GM12878 (cell line): ENCODE measurements around the gene NTF3.

Experiments used
- ATF7 ChIP-seq: fragments of 450-650 bp; IDR thresholded peaks from 2 replicates; pipeline ENCODE4 v1.6.1; 2016; ENCODE audit warnings: low read depth, mild to moderate bottlenecking
- CBFB ChIP-seq: IDR thresholded peaks from 2 replicates; pipeline ENCODE4 v1.6.1; 2016; ENCODE audit warnings: antibody characterized with exemption, low read depth
- EZH2 ChIP-seq: IDR thresholded peaks from 2 replicates; pipeline ENCODE4 v1.6.1; 2012; ENCODE audit warnings: low read depth, mild to moderate bottlenecking, control low read depth, inconsistent platforms, low read length, borderline replicate concordance; ENCODE audit not compliant: control insufficient read depth
- HDAC2 ChIP-seq: fragments of 200-600 bp; sonication (generic); IDR thresholded peaks from 2 replicates; pipeline ENCODE4 v1.6.1; 2017
- MAX ChIP-seq: IDR thresholded peaks from 2 replicates; pipeline ENCODE4 v1.6.1; 2012; ENCODE audit warnings: low read depth, low read length, improper control_type of control experiment
- POLR2AphosphoS5 ChIP-seq: IDR thresholded peaks from 2 replicates; pipeline ENCODE4 v1.6.1; 2011; ENCODE audit warnings: mild to moderate bottlenecking, low read length, inconsistent platforms
- SMARCA5 ChIP-seq: fragments of 450-650 bp; IDR thresholded peaks from 2 replicates; pipeline ENCODE4 v1.6.1; 2017; ENCODE audit warnings: mild to moderate bottlenecking

DNA sequence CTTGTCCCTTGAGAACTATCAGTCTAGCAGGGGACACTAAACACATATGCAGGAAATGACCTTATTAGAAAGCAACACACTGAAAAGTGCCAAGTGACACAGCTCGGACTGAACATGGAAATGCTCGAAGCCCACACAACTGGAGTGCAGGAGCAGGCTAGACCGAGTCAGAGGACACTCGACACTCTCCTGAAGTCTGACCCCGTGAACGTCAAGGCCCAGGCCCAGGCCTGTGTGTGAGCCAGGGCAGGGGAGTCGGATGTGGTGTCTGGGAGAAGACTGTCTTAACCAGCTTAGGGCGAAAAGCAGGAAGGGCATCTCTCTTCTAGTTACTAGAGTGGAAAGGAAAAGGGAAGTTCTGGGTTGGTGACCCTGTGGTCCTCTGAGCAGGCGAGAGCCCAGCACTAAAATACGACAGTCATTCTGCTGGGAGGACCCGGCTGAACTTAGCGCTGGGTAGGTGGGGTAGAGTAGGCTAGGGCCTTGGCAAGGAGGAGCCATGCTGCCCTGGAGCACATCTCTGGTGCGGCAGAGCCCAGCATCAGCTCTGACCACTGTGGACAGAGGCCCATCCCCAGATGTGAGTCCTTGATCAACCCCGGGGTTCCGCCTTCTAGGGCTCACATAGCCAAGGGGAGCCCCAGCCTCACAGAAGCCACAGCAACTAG is 93.0 kb downstream of the NTF3 start:
- TF ChIP-seq CBFB: no peak
- no peak for TF ChIP-seq EZH2
- no peak for TF ChIP-seq MAX
- no peak for TF ChIP-seq SMARCA5
- TF ChIP-seq HDAC2: no peak
- no peak for TF ChIP-seq ATF7
- no peak for TF ChIP-seq POLR2AphosphoS5
